ENCODE measurements around the gene CAT.
"Not testable (repeated sequence)": the region's sequence is repeated elsewhere in the genome, so short reads cannot be mapped to it uniquely, and the experiment has no call there.

Gene CAT

GRCh38 chr11:34438529-34439507, at the start of gene CAT:
CAT (plus strand) TSS chr11:34438934; CDS start chr11:34439014, 80 bp downstream.
- peak; percentile 95 to 97 (median 97) for DNase-seq (ENCODE audit: low read depth in 3 of 3)

- DNase-seq (ENCODE audit: low read depth in 3 of 3), result no peak
Measured at GRCh38 chr11:34394771-34395300, 43.9 kb upstream of the CAT start.

- DNase-seq (ENCODE audit: low read depth in 3 of 3), result no peak
Measured at GRCh38 chr11:34395916-34396550, 42.7 kb upstream of the CAT start.

GRCh38 chr11:34397120-34397519, 41.6 kb upstream of the CAT start:
- DNase-seq (ENCODE audit: low read depth in 3 of 3), result no peak

GRCh38 chr11:34397811-34398210, 40.9 kb upstream of the CAT start:
- no peak for DNase-seq (ENCODE audit: low read depth in 3 of 3)

- DNase-seq (ENCODE audit: low read depth in 3 of 3), result no peak
Measured at GRCh38 chr11:34403431-34403830, 35.3 kb upstream of the CAT start.

- no peak for DNase-seq (ENCODE audit: low read depth in 3 of 3)
Measured at GRCh38 chr11:34404280-34404679, 34.5 kb upstream of the CAT start.

- no peak for DNase-seq (ENCODE audit: low read depth in 3 of 3)
Measured at GRCh38 chr11:34405079-34405858, 33.5 kb upstream of the CAT start.

GRCh38 chr11:34406413-34406812, 32.3 kb upstream of the CAT start:
- no peak for DNase-seq (ENCODE audit: low read depth in 3 of 3)

GRCh38 chr11:34407121-34407813, 31.5 kb upstream of the CAT start:
- DNase-seq (ENCODE audit: low read depth in 3 of 3), result no peak

GRCh38 chr11:34408580-34409172, 30.1 kb upstream of the CAT start:
- DNase-seq (ENCODE audit: low read depth in 3 of 3), result no peak

GRCh38 chr11:34411111-34411510, 27.6 kb upstream of the CAT start:
- no peak for DNase-seq (ENCODE audit: low read depth in 3 of 3)

GRCh38 chr11:34411791-34412190, 26.9 kb upstream of the CAT start:
- DNase-seq (ENCODE audit: low read depth in 3 of 3), result no peak

- DNase-seq (ENCODE audit: low read depth in 3 of 3), result no peak
Measured at GRCh38 chr11:34413263-34413662, 25.5 kb upstream of the CAT start.

GRCh38 chr11:34415538-34415937, 23.2 kb upstream of the CAT start:
- DNase-seq (ENCODE audit: low read depth in 3 of 3), result no peak

- DNase-seq (ENCODE audit: low read depth in 3 of 3), result no peak
Measured at GRCh38 chr11:34416088-34416487, 22.6 kb upstream of the CAT start.

GRCh38 chr11:34416766-34417165, 22.0 kb upstream of the CAT start:
- no peak for DNase-seq (ENCODE audit: low read depth in 3 of 3)

GRCh38 chr11:34417202-34417601, 21.5 kb upstream of the CAT start:
- no peak for DNase-seq (ENCODE audit: low read depth in 3 of 3)

- DNase-seq (ENCODE audit: low read depth in 3 of 3), result no peak
Measured at GRCh38 chr11:34419158-34419557, 19.6 kb upstream of the CAT start.

- no peak for DNase-seq (ENCODE audit: low read depth in 3 of 3)
Measured at GRCh38 chr11:34423300-34423699, 15.4 kb upstream of the CAT start.

- DNase-seq (ENCODE audit: low read depth in 3 of 3), result not testable (repeated sequence)
Measured at GRCh38 chr11:34424826-34425225, 13.9 kb upstream of the CAT start.

Data from stimulated activated CD4-positive, alpha-beta T cell treated with anti-CD3 and anti-CD28 coated beads, TNF-alpha, amount 100 ng/mL, for 4 hours (primary cell).